ENCODE results near the gene ESRRG.

ESRRG gene

GRCh38 chr1:216500273-216500967 is 222.8 kb downstream of the ESRRG start:
- no peak for DNase-seq

- no peak for DNase-seq
Measured at GRCh38 chr1:216499581-216500272, 223.5 kb downstream of the ESRRG start.

- no peak for DNase-seq
Measured at GRCh38 chr1:216498277-216498676, 225.0 kb downstream of the ESRRG start.

GRCh38 chr1:216485042-216485441 is 238.2 kb downstream of the ESRRG start:
- DNase-seq = no peak

- no peak for DNase-seq
Measured at GRCh38 chr1:216483672-216484401, 239.4 kb downstream of the ESRRG start.

- no peak for DNase-seq
Measured at GRCh38 chr1:216482620-216483019, 240.6 kb downstream of the ESRRG start.

GRCh38 chr1:216478238-216478637 is 245.0 kb downstream of the ESRRG start:
- DNase-seq = no peak

GRCh38 chr1:216476341-216476740 is 246.9 kb downstream of the ESRRG start:
- no peak for DNase-seq

- DNase-seq = no peak
Measured at GRCh38 chr1:216475659-216476276, 247.5 kb downstream of the ESRRG start.

- no peak for DNase-seq
Measured at GRCh38 chr1:216466162-216466801, 256.9 kb downstream of the ESRRG start.

- no peak for DNase-seq
Measured at GRCh38 chr1:216464489-216464888, 258.7 kb downstream of the ESRRG start.

- no peak for DNase-seq
Measured at GRCh38 chr1:216462066-216462775, 261.0 kb downstream of the ESRRG start.

- DNase-seq = no peak
Measured at GRCh38 chr1:216461466-216461865, 261.8 kb downstream of the ESRRG start.

- DNase-seq = no peak
Measured at GRCh38 chr1:216459651-216460207, 263.5 kb downstream of the ESRRG start.

GRCh38 chr1:216458812-216459211 is 264.4 kb downstream of the ESRRG start:
- no peak for DNase-seq

- no peak for DNase-seq
Measured at GRCh38 chr1:216457356-216457755, 265.9 kb downstream of the ESRRG start.

GRCh38 chr1:216456682-216457081 is 266.5 kb downstream of the ESRRG start:
- no peak for DNase-seq

- no peak for DNase-seq
Measured at GRCh38 chr1:216453777-216454176, 269.5 kb downstream of the ESRRG start.

Data from T-helper 2 cell (primary cell).